ENCODE data around the gene HLA-DRB5. TPM values are rescaled to one million over a fixed set of nuclear protein-coding genes. Genes with fewer than 3 reads are reported as not detected.

Gene HLA-DRB5
- total and polyA plus RNA-seq, 2 experiments from 2014 or later = not detected

DNA sequence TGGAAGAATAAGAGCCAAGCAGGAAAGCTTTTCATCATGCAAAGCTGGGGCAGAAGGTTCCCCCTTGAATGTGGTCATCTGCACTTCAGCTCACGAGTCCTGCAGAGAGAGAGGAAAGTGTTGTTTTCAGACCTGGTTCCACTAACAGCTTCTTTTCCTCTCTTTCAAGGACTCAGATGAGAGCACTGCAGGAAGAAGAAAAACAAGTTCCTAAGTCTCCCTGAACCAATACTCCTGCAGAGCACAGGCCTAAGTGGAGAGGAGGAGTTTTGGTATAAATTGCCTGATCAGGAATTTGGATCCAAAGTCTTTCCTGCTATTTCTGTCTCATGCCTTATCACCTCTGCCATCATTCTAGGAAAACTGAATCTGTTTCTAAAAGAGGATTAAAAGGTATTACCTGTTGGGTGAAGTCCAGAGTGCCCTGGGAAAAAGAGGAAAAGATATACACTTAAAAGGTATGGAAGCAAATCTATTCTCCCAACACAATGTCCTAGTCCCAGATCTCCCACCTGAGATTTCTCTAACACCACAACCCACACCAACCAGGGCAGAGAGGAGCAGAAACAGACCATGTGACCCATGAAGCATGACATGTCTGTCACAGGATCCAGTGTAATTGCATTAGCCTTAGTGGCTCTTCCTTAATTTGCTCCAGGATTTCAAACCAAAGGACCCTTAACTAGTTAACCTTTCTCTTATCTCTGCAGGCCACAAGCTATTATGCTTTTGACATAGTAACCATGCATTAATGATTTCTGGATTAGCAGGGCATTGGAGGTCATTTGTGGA lies 12.2 kb downstream of the HLA-DRB5 start (continued):
- TF ChIP-seq, protein P1, sequence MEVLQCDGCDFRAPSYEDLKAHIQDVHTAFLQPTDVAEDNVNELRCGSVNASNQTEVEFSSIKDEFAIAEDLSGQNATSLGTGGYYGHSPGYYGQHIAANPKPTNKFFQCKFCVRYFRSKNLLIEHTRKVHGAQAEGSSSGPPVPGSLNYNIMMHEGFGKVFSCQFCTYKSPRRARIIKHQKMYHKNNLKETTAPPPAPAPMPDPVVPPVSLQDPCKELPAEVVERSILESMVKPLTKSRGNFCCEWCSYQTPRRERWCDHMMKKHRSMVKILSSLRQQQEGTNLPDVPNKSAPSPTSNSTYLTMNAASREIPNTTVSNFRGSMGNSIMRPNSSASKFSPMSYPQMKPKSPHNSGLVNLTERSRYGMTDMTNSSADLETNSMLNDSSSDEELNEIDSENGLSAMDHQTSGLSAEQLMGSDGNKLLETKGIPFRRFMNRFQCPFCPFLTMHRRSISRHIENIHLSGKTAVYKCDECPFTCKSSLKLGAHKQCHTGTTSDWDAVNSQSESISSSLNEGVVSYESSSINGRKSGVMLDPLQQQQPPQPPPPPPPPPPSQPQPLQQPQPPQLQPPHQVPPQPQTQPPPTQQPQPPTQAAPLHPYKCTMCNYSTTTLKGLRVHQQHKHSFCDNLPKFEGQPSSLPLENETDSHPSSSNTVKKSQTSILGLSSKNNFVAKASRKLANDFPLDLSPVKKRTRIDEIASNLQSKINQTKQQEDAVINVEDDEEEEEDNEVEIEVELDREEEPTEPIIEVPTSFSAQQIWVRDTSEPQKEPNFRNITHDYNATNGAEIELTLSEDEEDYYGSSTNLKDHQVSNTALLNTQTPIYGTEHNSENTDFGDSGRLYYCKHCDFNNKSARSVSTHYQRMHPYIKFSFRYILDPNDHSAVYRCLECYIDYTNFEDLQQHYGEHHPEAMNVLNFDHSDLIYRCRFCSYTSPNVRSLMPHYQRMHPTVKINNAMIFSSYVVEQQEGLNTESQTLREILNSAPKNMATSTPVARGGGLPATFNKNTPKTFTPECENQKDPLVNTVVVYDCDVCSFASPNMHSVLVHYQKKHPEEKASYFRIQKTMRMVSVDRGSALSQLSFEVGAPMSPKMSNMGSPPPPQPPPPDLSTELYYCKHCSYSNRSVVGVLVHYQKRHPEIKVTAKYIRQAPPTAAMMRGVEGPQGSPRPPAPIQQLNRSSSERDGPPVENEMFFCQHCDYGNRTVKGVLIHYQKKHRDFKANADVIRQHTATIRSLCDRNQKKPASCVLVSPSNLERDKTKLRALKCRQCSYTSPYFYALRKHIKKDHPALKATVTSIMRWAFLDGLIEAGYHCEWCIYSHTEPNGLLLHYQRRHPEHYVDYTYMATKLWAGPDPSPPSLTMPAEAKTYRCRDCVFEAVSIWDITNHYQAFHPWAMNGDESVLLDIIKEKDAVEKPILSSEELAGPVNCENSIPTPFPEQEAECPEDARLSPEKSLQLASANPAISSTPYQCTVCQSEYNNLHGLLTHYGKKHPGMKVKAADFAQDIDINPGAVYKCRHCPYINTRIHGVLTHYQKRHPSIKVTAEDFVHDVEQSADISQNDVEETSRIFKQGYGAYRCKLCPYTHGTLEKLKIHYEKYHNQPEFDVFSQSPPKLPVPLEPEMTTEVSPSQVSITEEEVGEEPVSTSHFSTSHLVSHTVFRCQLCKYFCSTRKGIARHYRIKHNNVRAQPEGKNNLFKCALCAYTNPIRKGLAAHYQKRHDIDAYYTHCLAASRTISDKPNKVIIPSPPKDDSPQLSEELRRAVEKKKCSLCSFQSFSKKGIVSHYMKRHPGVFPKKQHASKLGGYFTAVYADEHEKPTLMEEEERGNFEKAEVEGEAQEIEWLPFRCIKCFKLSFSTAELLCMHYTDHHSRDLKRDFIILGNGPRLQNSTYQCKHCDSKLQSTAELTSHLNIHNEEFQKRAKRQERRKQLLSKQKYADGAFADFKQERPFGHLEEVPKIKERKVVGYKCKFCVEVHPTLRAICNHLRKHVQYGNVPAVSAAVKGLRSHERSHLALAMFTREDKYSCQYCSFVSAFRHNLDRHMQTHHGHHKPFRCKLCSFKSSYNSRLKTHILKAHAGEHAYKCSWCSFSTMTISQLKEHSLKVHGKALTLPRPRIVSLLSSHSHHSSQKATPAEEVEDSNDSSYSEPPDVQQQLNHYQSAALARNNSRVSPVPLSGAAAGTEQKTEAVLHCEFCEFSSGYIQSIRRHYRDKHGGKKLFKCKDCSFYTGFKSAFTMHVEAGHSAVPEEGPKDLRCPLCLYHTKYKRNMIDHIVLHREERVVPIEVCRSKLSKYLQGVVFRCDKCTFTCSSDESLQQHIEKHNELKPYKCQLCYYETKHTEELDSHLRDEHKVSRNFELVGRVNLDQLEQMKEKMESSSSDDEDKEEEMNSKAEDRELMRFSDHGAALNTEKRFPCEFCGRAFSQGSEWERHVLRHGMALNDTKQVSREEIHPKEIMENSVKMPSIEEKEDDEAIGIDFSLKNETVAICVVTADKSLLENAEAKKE (CRISPR knock-in tag; IDR thresholded peaks at IDR 0.05) = no peak
- TF ChIP-seq NANOG (IDR thresholded peaks at IDR 0.05; ENCODE audit: borderline replicate concordance) (no peak), POLR2AphosphoS5 (IDR thresholded peaks at IDR 0.05; ENCODE audit: low read depth) (no peak), ZNF331 (CRISPR knock-in tag; IDR thresholded peaks at IDR 0.05; ENCODE audit: low read depth) (no peak), CREB1 (CRISPR knock-in tag; IDR thresholded peaks at IDR 0.05; ENCODE audit: low read depth) (no peak), JUNB (IDR thresholded peaks at IDR 0.05; ENCODE audit: unreplicated experiment) (no peak), EZH2phosphoT487 (IDR thresholded peaks at IDR 0.05; ENCODE audit: unreplicated experiment) (no peak), ZNF114 (CRISPR knock-in tag; IDR thresholded peaks at IDR 0.05) (no peak)
- TF ChIP-seq, protein P2, sequence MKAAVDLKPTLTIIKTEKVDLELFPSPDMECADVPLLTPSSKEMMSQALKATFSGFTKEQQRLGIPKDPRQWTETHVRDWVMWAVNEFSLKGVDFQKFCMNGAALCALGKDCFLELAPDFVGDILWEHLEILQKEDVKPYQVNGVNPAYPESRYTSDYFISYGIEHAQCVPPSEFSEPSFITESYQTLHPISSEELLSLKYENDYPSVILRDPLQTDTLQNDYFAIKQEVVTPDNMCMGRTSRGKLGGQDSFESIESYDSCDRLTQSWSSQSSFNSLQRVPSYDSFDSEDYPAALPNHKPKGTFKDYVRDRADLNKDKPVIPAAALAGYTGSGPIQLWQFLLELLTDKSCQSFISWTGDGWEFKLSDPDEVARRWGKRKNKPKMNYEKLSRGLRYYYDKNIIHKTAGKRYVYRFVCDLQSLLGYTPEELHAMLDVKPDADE (IDR thresholded peaks at IDR 0.05) = no peak
- TF ChIP-seq, protein P3, sequence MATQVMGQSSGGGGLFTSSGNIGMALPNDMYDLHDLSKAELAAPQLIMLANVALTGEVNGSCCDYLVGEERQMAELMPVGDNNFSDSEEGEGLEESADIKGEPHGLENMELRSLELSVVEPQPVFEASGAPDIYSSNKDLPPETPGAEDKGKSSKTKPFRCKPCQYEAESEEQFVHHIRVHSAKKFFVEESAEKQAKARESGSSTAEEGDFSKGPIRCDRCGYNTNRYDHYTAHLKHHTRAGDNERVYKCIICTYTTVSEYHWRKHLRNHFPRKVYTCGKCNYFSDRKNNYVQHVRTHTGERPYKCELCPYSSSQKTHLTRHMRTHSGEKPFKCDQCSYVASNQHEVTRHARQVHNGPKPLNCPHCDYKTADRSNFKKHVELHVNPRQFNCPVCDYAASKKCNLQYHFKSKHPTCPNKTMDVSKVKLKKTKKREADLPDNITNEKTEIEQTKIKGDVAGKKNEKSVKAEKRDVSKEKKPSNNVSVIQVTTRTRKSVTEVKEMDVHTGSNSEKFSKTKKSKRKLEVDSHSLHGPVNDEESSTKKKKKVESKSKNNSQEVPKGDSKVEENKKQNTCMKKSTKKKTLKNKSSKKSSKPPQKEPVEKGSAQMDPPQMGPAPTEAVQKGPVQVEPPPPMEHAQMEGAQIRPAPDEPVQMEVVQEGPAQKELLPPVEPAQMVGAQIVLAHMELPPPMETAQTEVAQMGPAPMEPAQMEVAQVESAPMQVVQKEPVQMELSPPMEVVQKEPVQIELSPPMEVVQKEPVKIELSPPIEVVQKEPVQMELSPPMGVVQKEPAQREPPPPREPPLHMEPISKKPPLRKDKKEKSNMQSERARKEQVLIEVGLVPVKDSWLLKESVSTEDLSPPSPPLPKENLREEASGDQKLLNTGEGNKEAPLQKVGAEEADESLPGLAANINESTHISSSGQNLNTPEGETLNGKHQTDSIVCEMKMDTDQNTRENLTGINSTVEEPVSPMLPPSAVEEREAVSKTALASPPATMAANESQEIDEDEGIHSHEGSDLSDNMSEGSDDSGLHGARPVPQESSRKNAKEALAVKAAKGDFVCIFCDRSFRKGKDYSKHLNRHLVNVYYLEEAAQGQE (IDR thresholded peaks at IDR 0.05; ENCODE audit: unreplicated experiment) = no peak

Data from GM23338 (cell line).